K562 (cell line): Measurements from ENCODE around the gene ARHGAP32. TPM values are rescaled to one million over a fixed set of nuclear protein-coding genes. Genes with fewer than 3 reads are reported as not detected.

Experiments used
- ATAC-seq: fragments of 200-7000 bp; cut with Tn5 transposase; 3 replicates; pipeline ENCODE4 v1.9.1; 2020; ENCODE audit warnings: moderate library complexity
- BruUV-seq: library from RNA; stranded (reverse); fragments of 400-500 nt; replicated peaks from 2 replicates; lab custom pipeline; 2021; lab: Mats Ljungman, UMichigan
- CTCF ChIA-PET: fragments of 300-600 bp; formaldehyde crosslinking; extraction: SDS; loops from one replicate; lab custom pipeline; 2021; ENCODE audit warnings: low intra/inter-chr PET ratio; lab: Yijun Ruan, JAX
- POLR2A ChIA-PET: fragments of 300-600, 350-650 bp; sonication (Branson Sonifier 250); formaldehyde crosslinking; extraction: SDS; loops from one replicate; lab custom pipeline; 2021; ENCODE audit warnings: antibody characterized with exemption, inconsistent platforms; lab: Yijun Ruan, JAX
- DNase-seq, 4 experiments: peaks; one replicate each; pipeline versions ENCODE4 v3.0.0 to v3.0.0-alpha.2; 2011 to 2018; ENCODE audit warnings: low spot score in 3 of 4, mixed read lengths in 3 of 4; ENCODE audit errors: extremely low read depth in 1 of 4
- FAIRE-seq: peaks from 2 replicates; lab custom pipeline; 2011; peaks lifted over from hg19 to GRCh38; lab: Jason Lieb, UNC
- H2AFZ ChIP-seq: 2 replicates; pipeline ENCODE4 v1.6.0; 2011; ENCODE audit warnings: low read depth, low read length, control low read depth, inconsistent platforms
- H3K27ac ChIP-seq: fragments of 200-600 bp; 3 replicates; pipeline ENCODE4 v1.8.0; 2011; ENCODE audit warnings: low read depth, mild to moderate bottlenecking, control low read depth, inconsistent platforms, low read length, moderate library complexity, mixed read lengths; ENCODE audit errors: extremely low read depth
- H3K27me3 ChIP-seq, 2 experiments: fragments of 300-600 bp in 1 of 2; 2 replicates in 1 of 2; 3 replicates in 1 of 2; pipeline versions ENCODE4 v1.6.0 to v1.8.0; 2011; ENCODE audit warnings: inconsistent platforms in 2 of 2, low read length in 2 of 2, mild to moderate bottlenecking in 1 of 2, mixed read lengths in 1 of 2, moderate library complexity in 1 of 2; ENCODE audit not compliant: control insufficient read depth in 2 of 2, insufficient read depth in 2 of 2
- H3K36me3 ChIP-seq: fragments of 300-600 bp; 3 replicates; pipeline ENCODE4 v1.8.0; 2011; ENCODE audit warnings: mild to moderate bottlenecking, low read length, inconsistent platforms; ENCODE audit not compliant: control insufficient read depth, insufficient read depth
- H3K4me1 ChIP-seq, 2 experiments: fragments of 200-600 bp in 1 of 2; replicated peaks in 1 of 2; 2 replicates in 1 of 2; 3 replicates in 1 of 2; pipeline versions ENCODE4 v1.5.1 to v1.8.0; 2011; ENCODE audit warnings: inconsistent platforms in 2 of 2, low read length in 2 of 2, mild to moderate bottlenecking in 1 of 2, mixed read lengths in 1 of 2, moderate library complexity in 1 of 2; ENCODE audit not compliant: control insufficient read depth in 2 of 2, insufficient read depth in 2 of 2
- H3K4me2 ChIP-seq: 2 replicates; pipeline ENCODE4 v1.6.1; 2011; ENCODE audit warnings: low read length, control low read depth, inconsistent platforms, mixed read lengths; ENCODE audit not compliant: insufficient read depth
- H3K4me3 ChIP-seq: fragments of 200-600 bp; sonication (generic), shearing (Covaris generic); 2 replicates; pipeline ENCODE4 v1.5.1; 2016; ENCODE audit warnings: control low read depth, inconsistent platforms
- H3K79me2 ChIP-seq: fragments of 200-600 bp; 3 replicates; pipeline ENCODE4 v1.8.0; 2011; ENCODE audit warnings: low read length, inconsistent platforms; ENCODE audit not compliant: control insufficient read depth, insufficient read depth
- H3K9ac ChIP-seq, 2 experiments: 2 replicates each; pipeline versions ENCODE4 v1.6.0 to v1.6.1; 2011; ENCODE audit warnings: low read depth in 2 of 2, low read length in 2 of 2, control low read depth in 1 of 2, inconsistent platforms in 1 of 2, mild to moderate bottlenecking in 1 of 2, mixed read lengths in 1 of 2; ENCODE audit not compliant: insufficient read depth in 1 of 2
- H3K9me1 ChIP-seq: one replicate; pipeline ENCODE4 v1.6.0; 2011; ENCODE audit warnings: inconsistent platforms, mild to moderate bottlenecking, low read length, moderate library complexity; ENCODE audit not compliant: control insufficient read depth, insufficient read depth
- H3K9me3 ChIP-seq: replicated peaks from 2 replicates; pipeline ENCODE4 v1.5.1; 2011; ENCODE audit warnings: low read depth, low read length, inconsistent platforms; ENCODE audit not compliant: control insufficient read depth, insufficient read depth
- H4K20me1 ChIP-seq: replicated peaks from 2 replicates; pipeline ENCODE4 v1.6.1; 2011; ENCODE audit warnings: low read length, inconsistent platforms, mixed read lengths; ENCODE audit not compliant: control insufficient read depth, insufficient read depth
- ARID2 ChIP-seq: fragments of 450-650 bp; IDR thresholded peaks from 2 replicates; pipeline ENCODE4 v1.6.1; 2017; ENCODE audit warnings: antibody characterized with exemption, mild to moderate bottlenecking
- JUND ChIP-seq, 2 experiments: IDR thresholded peaks; 2 replicates in 1 of 2; 3 replicates in 1 of 2; pipeline ENCODE4 v1.6.1; 2011; ENCODE audit warnings: borderline replicate concordance in 2 of 2, low read depth in 2 of 2, low read length in 2 of 2, improper control_type of control experiment in 1 of 2, missing biosample characterization in 1 of 2, missing genetic modification characterization in 1 of 2, missing genetic modification reagents in 1 of 2
- MTA2 ChIP-seq: fragments of 450-650 bp; IDR thresholded peaks from 2 replicates; pipeline ENCODE4 v1.6.1; 2016; ENCODE audit warnings: low read depth
- MYBL2 ChIP-seq, 2 experiments: fragments of 450-650 bp in 1 of 2; sonication (generic) in 1 of 2; formaldehyde crosslinking in 1 of 2; IDR thresholded peaks; 2 replicates each; pipeline versions ENCODE4 v1.6.1 to v1.8.1; 2017 to 2022; ENCODE audit warnings: borderline replicate concordance in 1 of 2, inconsistent platforms in 1 of 2, low read depth in 1 of 2, mild to moderate bottlenecking in 1 of 2, missing genetic modification reagents in 1 of 2, moderate library complexity in 1 of 2
- SREBF2 ChIP-seq: sonication (generic); formaldehyde crosslinking; IDR thresholded peaks from 2 replicates; pipeline ENCODE4 v1.4.0; 2020; ENCODE audit warnings: mild to moderate bottlenecking, missing genetic modification reagents
- ZBTB17 ChIP-seq: fragments of 450-650 bp; formaldehyde crosslinking; IDR thresholded peaks from 2 replicates; pipeline ENCODE4 v1.4.0; 2020; ENCODE audit warnings: mild to moderate bottlenecking
- WGBS: fragments of 100-300 bp; shearing (Covaris generic); methylation state at CpG from one replicate; pipeline ENCODE4 v1.1.6; 2016; ENCODE audit warnings: low coverage, mixed read lengths; ENCODE audit not compliant: insufficient coverage; ENCODE audit errors: missing lambda C conversion rate; 5-methylcytosine and 5-hydroxymethylcytosine counted together
- in situ Hi-C: fragments of 300-500 bp; cut with MboI; formaldehyde crosslinking; loops from 4 replicates; pipeline ENCODE4 v1.15.0; 2018; ENCODE audit warnings: inconsistent platforms, mixed read lengths
- intact Hi-C: fragments of 100-400 bp; cut with micrococcal nuclease; formaldehyde crosslinking; loops from 2 replicates; pipeline ENCODE4 v1.14.2; 2022
- polyA plus RNA-seq, 8 experiments: library from polyadenylated mRNA; depleted of rRNA in 4 of 8; stranded (reverse) in 5 of 8; unstranded in 3 of 8; fragments of >200 nt; fragmentation: Nextera tagmentation in 2 of 8; fragmentation: Illumina TruSeq in 1 of 8; extraction: Ambion mirVana in 2 of 8; extraction: Trizol in 1 of 8; gene quantifications; 2 replicates each; pipeline versions ENCODE4 v1.2.1 to v1.2.3, GENCODE V29; 2011 to 2014; ENCODE audit warnings: inconsistent platforms in 1 of 8, missing spikeins in 1 of 8
- total RNA-seq, 7 experiments: library from RNA; depleted of rRNA in 6 of 7; stranded (reverse); fragments of >200 nt in 6 of 7; fragmentation: Illumina TruSeq in 2 of 7; extraction: Trizol in 2 of 7; gene quantifications; 2 replicates each; pipeline versions ENCODE4 v1.2.1 to v1.2.3, GENCODE V29; 2011 to 2021; ENCODE audit warnings: low replicate concordance in 1 of 7
- TF ChIP-seq, protein P1 (sequence below): sonication (generic); formaldehyde crosslinking; IDR thresholded peaks from 2 replicates; pipeline ENCODE4 v1.8.1; 2023; ENCODE audit warnings: mild to moderate bottlenecking, missing genetic modification reagents
- TF ChIP-seq, protein P2 (sequence below): fragments of 250-450 bp; sonication (Bioruptor Pico); IDR thresholded peaks from 2 replicates; pipeline ENCODE4 v1.6.1; 2021; ENCODE audit warnings: mild to moderate bottlenecking
- TF ChIP-seq, protein P3 (sequence below): sonication (generic); formaldehyde crosslinking; IDR thresholded peaks from 2 replicates; pipeline ENCODE4 v1.8.1; 2023; ENCODE audit warnings: mild to moderate bottlenecking, missing genetic modification reagents, moderate library complexity
- TF ChIP-seq, protein P4 (sequence below): fragments of 250-450 bp; sonication (Bioruptor Pico); IDR thresholded peaks from 2 replicates; pipeline ENCODE4 v1.8.0; 2021; ENCODE audit warnings: moderate library complexity, mild to moderate bottlenecking, inconsistent platforms
- TF ChIP-seq, protein P5 (sequence below): sonication (generic); formaldehyde crosslinking; IDR thresholded peaks from 2 replicates; pipeline ENCODE4 v1.4.0; 2020; ENCODE audit warnings: mild to moderate bottlenecking, missing genetic modification reagents

ARHGAP32 gene
- total and polyA plus RNA-seq, 9 of the 15 experiments (the other 6 are each of a cell fraction or from before 2014, with no cell fraction given), result 0.18 TPM; not detected in 8

DNA sequence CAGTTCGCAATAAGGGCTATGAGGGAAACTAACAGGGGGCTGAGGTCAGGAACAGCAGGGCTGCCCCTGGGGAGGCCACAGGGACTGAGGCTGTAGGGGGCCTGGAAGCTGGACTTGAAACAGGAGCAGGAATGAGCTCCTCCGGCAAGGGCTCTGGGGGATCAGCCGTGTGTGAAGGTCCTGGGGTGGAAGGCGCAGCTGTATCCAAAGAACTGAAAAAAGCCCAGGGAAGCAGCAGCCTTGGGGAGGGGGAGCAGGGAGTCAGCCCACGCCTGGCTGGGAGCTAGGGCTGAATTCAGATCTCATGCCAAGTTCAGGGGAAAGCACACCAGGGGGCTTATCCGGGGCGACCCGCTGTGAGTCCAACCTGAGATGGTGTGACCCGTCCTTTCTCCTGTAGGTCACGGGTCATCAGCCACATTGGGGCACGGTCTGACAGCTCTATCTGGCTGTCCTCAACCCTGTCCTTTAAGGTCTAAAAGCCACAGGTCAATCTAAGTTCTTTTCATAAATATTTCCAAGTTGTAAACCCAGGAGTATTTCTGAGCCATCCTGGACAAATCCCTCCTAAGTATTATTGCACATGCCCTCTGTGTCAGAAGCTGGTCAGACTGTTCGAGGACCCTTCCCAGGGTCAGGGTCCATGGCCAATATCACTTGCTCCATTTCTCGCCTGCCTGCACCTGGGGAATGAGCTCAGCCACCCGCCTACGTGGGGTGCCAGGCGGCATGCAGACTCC is 267.4 kb downstream of the ARHGAP32 start:
- H3K36me3 ChIP-seq, result no peaks in the 10 kb centered on the region
- POLR2A ChIA-PET, result no interaction called here
- intact Hi-C loops (no loop called here), in situ Hi-C loops (no loop called here)
- no peak for TF ChIP-seq MYBL2 (IDR thresholded peaks at IDR 0.05; ENCODE audit: low read depth)
- TF ChIP-seq MYBL2 (CRISPR knock-in tag; IDR thresholded peaks at IDR 0.05; ENCODE audit: borderline replicate concordance), result no peak
- TF ChIP-seq, protein P1, sequence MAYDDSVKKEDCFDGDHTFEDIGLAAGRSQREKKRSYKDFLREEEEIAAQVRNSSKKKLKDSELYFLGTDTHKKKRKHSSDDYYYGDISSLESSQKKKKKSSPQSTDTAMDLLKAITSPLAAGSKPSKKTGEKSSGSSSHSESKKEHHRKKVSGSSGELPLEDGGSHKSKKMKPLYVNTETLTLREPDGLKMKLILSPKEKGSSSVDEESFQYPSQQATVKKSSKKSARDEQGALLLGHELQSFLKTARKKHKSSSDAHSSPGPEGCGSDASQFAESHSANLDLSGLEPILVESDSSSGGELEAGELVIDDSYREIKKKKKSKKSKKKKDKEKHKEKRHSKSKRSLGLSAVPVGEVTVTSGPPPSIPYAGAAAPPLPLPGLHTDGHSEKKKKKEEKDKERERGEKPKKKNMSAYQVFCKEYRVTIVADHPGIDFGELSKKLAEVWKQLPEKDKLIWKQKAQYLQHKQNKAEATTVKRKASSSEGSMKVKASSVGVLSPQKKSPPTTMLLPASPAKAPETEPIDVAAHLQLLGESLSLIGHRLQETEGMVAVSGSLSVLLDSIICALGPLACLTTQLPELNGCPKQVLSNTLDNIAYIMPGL (CRISPR knock-in tag), result no peak
- TF ChIP-seq SREBF2 (CRISPR knock-in tag), result no peak
- no peak for TF ChIP-seq ZBTB17 (CRISPR knock-in tag)
- TF ChIP-seq, protein P2, sequence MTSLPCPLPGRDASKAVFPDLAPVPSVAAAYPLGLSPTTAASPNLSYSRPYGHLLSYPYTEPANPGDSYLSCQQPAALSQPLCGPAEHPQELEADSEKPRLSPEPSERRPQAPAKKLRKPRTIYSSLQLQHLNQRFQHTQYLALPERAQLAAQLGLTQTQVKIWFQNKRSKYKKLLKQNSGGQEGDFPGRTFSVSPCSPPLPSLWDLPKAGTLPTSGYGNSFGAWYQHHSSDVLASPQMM (CRISPR knock-in tag), result no peak
- TF ChIP-seq, protein P3, sequence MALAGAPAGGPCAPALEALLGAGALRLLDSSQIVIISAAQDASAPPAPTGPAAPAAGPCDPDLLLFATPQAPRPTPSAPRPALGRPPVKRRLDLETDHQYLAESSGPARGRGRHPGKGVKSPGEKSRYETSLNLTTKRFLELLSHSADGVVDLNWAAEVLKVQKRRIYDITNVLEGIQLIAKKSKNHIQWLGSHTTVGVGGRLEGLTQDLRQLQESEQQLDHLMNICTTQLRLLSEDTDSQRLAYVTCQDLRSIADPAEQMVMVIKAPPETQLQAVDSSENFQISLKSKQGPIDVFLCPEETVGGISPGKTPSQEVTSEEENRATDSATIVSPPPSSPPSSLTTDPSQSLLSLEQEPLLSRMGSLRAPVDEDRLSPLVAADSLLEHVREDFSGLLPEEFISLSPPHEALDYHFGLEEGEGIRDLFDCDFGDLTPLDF (CRISPR knock-in tag), result no peak
- TF ChIP-seq, protein P4, sequence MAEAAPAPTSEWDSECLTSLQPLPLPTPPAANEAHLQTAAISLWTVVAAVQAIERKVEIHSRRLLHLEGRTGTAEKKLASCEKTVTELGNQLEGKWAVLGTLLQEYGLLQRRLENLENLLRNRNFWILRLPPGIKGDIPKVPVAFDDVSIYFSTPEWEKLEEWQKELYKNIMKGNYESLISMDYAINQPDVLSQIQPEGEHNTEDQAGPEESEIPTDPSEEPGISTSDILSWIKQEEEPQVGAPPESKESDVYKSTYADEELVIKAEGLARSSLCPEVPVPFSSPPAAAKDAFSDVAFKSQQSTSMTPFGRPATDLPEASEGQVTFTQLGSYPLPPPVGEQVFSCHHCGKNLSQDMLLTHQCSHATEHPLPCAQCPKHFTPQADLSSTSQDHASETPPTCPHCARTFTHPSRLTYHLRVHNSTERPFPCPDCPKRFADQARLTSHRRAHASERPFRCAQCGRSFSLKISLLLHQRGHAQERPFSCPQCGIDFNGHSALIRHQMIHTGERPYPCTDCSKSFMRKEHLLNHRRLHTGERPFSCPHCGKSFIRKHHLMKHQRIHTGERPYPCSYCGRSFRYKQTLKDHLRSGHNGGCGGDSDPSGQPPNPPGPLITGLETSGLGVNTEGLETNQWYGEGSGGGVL, result no peak
- TF ChIP-seq MTA2, result no peak
- no peak for TF ChIP-seq JUND (IDR thresholded peaks at IDR 0.05; ENCODE audit: borderline replicate concordance, low read depth, low read length)
- no peak for TF ChIP-seq JUND (tag; IDR thresholded peaks at IDR 0.05; ENCODE audit: borderline replicate concordance, low read depth, low read length)
- TF ChIP-seq ARID2, result no peak
- TF ChIP-seq, protein P5, sequence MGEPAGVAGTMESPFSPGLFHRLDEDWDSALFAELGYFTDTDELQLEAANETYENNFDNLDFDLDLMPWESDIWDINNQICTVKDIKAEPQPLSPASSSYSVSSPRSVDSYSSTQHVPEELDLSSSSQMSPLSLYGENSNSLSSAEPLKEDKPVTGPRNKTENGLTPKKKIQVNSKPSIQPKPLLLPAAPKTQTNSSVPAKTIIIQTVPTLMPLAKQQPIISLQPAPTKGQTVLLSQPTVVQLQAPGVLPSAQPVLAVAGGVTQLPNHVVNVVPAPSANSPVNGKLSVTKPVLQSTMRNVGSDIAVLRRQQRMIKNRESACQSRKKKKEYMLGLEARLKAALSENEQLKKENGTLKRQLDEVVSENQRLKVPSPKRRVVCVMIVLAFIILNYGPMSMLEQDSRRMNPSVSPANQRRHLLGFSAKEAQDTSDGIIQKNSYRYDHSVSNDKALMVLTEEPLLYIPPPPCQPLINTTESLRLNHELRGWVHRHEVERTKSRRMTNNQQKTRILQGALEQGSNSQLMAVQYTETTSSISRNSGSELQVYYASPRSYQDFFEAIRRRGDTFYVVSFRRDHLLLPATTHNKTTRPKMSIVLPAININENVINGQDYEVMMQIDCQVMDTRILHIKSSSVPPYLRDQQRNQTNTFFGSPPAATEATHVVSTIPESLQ (CRISPR knock-in tag), result no peak
- H2AFZ ChIP-seq, result no peak overlapping the region
- WGBS, result 0% methylated on average over 15 of the region's 16 CpGs
- BruUV-seq, result no TSS peak
- no peak overlapping the region for H3K4me3 ChIP-seq
- H3K9me3 ChIP-seq, result no peaks in the 10 kb centered on the region
- no peak overlapping the region for H3K4me2 ChIP-seq
- CTCF ChIA-PET, result no interaction called here
- FAIRE-seq (no peak), ATAC-seq (no peak), DNase-seq (no peak)
- H3K27me3 ChIP-seq, result peaks cover 0 to 22% of the 10 kb centered on the region in 2 experiments; a peak in 3 of 5 replicates
- H3K9ac ChIP-seq, result no peak overlapping the region
- H3K9me1 ChIP-seq, result no peaks in the 10 kb centered on the region
- no peak overlapping the region for H3K27ac ChIP-seq
- H4K20me1 ChIP-seq, result no peaks in the 10 kb centered on the region
- no peaks in the 10 kb centered on the region for H3K4me1 ChIP-seq
- no peaks in the 10 kb centered on the region for H3K79me2 ChIP-seq
